GM12878 (cell line): ENCODE measurements around the gene THUMPD2. TPM values are rescaled to one million over a fixed set of nuclear protein-coding genes. Genes with fewer than 3 reads are reported as not detected.

Source experiments
- ATAC-seq: fragments of 200-7000 bp; cut with Tn5 transposase; 3 replicates; pipeline ENCODE4 v1.9.1; 2020; ENCODE audit warnings: mild to moderate bottlenecking, moderate library complexity
- BruUV-seq: library from RNA; stranded (reverse); fragments of 400-500 nt; replicated peaks from 2 replicates; lab custom pipeline; 2021; lab: Mats Ljungman, UMichigan
- CTCF ChIA-PET: fragments of 300-600 bp; sonication (Branson Sonifier 250); formaldehyde crosslinking; extraction: SDS; loops from one replicate; lab custom pipeline; 2021; ENCODE audit warnings: inconsistent platforms; lab: Yijun Ruan, JAX
- POLR2A ChIA-PET: fragments of 350-600 bp; formaldehyde crosslinking; extraction: SDS; loops from one replicate; lab custom pipeline; 2021; ENCODE audit warnings: inconsistent platforms; lab: Charles Lee
- RAD21 ChIA-PET: fragments of 300-600 bp; sonication (Branson Sonifier 250); formaldehyde crosslinking; loops from one replicate; lab custom pipeline; 2023; ENCODE audit warnings: antibody characterized with exemption; ENCODE audit not compliant: unreplicated experiment; lab: Charles Lee
- SMC1A ChIA-PET: fragments of 300-600 bp; sonication (Branson Sonifier 250); formaldehyde crosslinking; loops from one replicate; lab custom pipeline; 2023; ENCODE audit not compliant: unreplicated experiment, uncharacterized antibody; lab: Charles Lee
- DNase-seq: peaks from one replicate; pipeline ENCODE4 v3.0.0-alpha.2; 2011; ENCODE audit warnings: low read depth, low spot score
- FAIRE-seq: peaks from 3 replicates; lab custom pipeline; 2011; peaks lifted over from hg19 to GRCh38; lab: Jason Lieb, UNC
- H2AFZ ChIP-seq: 2 replicates; pipeline ENCODE4 v1.6.0; 2011; ENCODE audit warnings: low read depth, low read length, control low read depth; ENCODE audit not compliant: control insufficient read depth
- H3K27ac ChIP-seq: 2 replicates; pipeline ENCODE4 v1.5.1; 2011; ENCODE audit warnings: control low read depth; ENCODE audit not compliant: control insufficient read depth, insufficient read depth
- H3K27me3 ChIP-seq, 2 experiments: replicated peaks in 1 of 2; 2 replicates each; pipeline versions ENCODE4 v1.6.0 to v1.6.1; 2011; ENCODE audit warnings: low read length in 1 of 2; ENCODE audit not compliant: control insufficient read depth in 2 of 2, insufficient read depth in 2 of 2
- H3K36me3 ChIP-seq, 2 experiments: 2 replicates each; pipeline ENCODE4 v1.5.1; 2011; ENCODE audit warnings: low read length in 1 of 2; ENCODE audit not compliant: control insufficient read depth in 2 of 2, insufficient read depth in 2 of 2
- H3K4me1 ChIP-seq: 2 replicates; pipeline ENCODE4 v1.6.1; 2011; ENCODE audit warnings: mild to moderate bottlenecking, low read length, moderate library complexity, mixed read lengths; ENCODE audit not compliant: control insufficient read depth, insufficient read depth
- H3K4me2 ChIP-seq: 2 replicates; pipeline ENCODE4 v1.6.0; 2011; ENCODE audit warnings: control low read depth; ENCODE audit not compliant: control insufficient read depth, insufficient read depth
- H3K4me3 ChIP-seq: fragments of 200-600 bp; sonication (generic); 2 replicates; pipeline ENCODE4 v1.5.1; 2016
- H3K79me2 ChIP-seq: 2 replicates; pipeline ENCODE4 v1.6.0; 2011; ENCODE audit warnings: low read length; ENCODE audit not compliant: control insufficient read depth, insufficient read depth
- H3K9ac ChIP-seq: 2 replicates; pipeline ENCODE4 v1.8.0; 2011; ENCODE audit warnings: low read length, control low read depth, mixed read lengths; ENCODE audit not compliant: control insufficient read depth, insufficient read depth
- H3K9me3 ChIP-seq: replicated peaks from 3 replicates; pipeline ENCODE4 v1.5.1; 2011; ENCODE audit warnings: mild to moderate bottlenecking, low read length; ENCODE audit not compliant: control insufficient read depth, insufficient read depth
- H4K20me1 ChIP-seq: 2 replicates; pipeline ENCODE4 v1.6.0; 2011; ENCODE audit not compliant: control insufficient read depth, insufficient read depth
- ASH2L ChIP-seq: fragments of 300-600, 200-600 bp; sonication (generic); IDR thresholded peaks from 2 replicates; pipeline ENCODE4 v1.6.1; 2017; ENCODE audit warnings: low read depth, mild to moderate bottlenecking, borderline replicate concordance
- ATF7 ChIP-seq: fragments of 450-650 bp; IDR thresholded peaks from 2 replicates; pipeline ENCODE4 v1.6.1; 2016; ENCODE audit warnings: low read depth, mild to moderate bottlenecking
- CUX1 ChIP-seq: IDR thresholded peaks from 2 replicates; pipeline ENCODE4 v1.6.1; 2012; ENCODE audit warnings: improper control_type of control experiment, low read depth, low read length; ENCODE audit not compliant: insufficient replicate concordance
- FOS ChIP-seq: IDR thresholded peaks from 3 replicates; pipeline ENCODE4 v1.6.1; 2011; ENCODE audit warnings: borderline replicate concordance; ENCODE audit not compliant: insufficient read length; ENCODE audit errors: extremely low read depth
- PKNOX1 ChIP-seq: fragments of 450-650 bp; IDR thresholded peaks from 2 replicates; pipeline ENCODE4 v1.6.1; 2016; ENCODE audit warnings: mild to moderate bottlenecking
- RAD21 ChIP-seq: IDR thresholded peaks from 2 replicates; pipeline ENCODE4 v1.6.1; 2011; ENCODE audit warnings: mild to moderate bottlenecking, low read depth, low read length, moderate library complexity; ENCODE audit not compliant: insufficient read depth
- ZNF274 ChIP-seq: IDR thresholded peaks from one replicate; pipeline ENCODE4 v1.8.0; 2011; ENCODE audit not compliant: insufficient read length, insufficient read depth
- WGBS: methylation state at CpG from one replicate; pipeline ENCODE4 v1.1.6; 2016; ENCODE audit warnings: low lambda C conversion rate; ENCODE audit not compliant: insufficient replicate concordance, insufficient coverage; ENCODE audit errors: missing lambda C conversion rate; 5-methylcytosine and 5-hydroxymethylcytosine counted together
- in situ Hi-C: fragments of 300-500 bp; cut with MboI; formaldehyde crosslinking; loops from 9 replicates; pipeline ENCODE4 v1.14.3; 2018; ENCODE audit warnings: mixed read lengths
- intact Hi-C: fragments of 100-400 bp; cut with micrococcal nuclease; formaldehyde crosslinking; loops from one replicate; pipeline ENCODE4 v1.14.2; 2022; ENCODE audit not compliant: unreplicated experiment
- polyA plus RNA-seq, 11 experiments: library from polyadenylated mRNA; depleted of rRNA in 4 of 11; unstranded in 6 of 11; stranded (reverse) in 5 of 11; fragments of >200 nt; fragmentation: Nextera tagmentation in 4 of 11; fragmentation: Illumina TruSeq in 1 of 11; extraction: Ambion mirVana in 4 of 11; extraction: Trizol in 1 of 11; gene quantifications; 1 replicate in 1 of 11; 2 replicates in 10 of 11; pipeline versions ENCODE4 v1.2.1 to v1.2.3, GENCODE V29; 2011 to 2016; ENCODE audit warnings: inconsistent platforms in 2 of 11, missing spikeins in 2 of 11, low read depth in 1 of 11
- total RNA-seq, 4 experiments: library from RNA; depleted of rRNA in 3 of 4; stranded (reverse); fragments of >200 nt in 3 of 4; fragmentation: Illumina TruSeq in 1 of 4; extraction: Trizol in 1 of 4; gene quantifications; 2 replicates each; pipeline versions ENCODE4 v1.2.1 to v1.2.3, GENCODE V29; 2013 to 2021
- TF ChIP-seq, protein P1 (sequence below): IDR thresholded peaks from 2 replicates; pipeline ENCODE4 v1.6.1; 2012; ENCODE audit warnings: low read length, inconsistent platforms
- TF ChIP-seq, protein P2 (sequence below): IDR thresholded peaks from 2 replicates; pipeline ENCODE4 v1.6.1; 2011; ENCODE audit warnings: low read depth, low read length, improper control_type of control experiment, borderline replicate concordance
- TF ChIP-seq, protein P3 (sequence below): fragments of 450-650 bp; IDR thresholded peaks from 2 replicates; pipeline ENCODE4 v1.6.1; 2017; ENCODE audit warnings: mild to moderate bottlenecking

THUMPD2 gene
- total and polyA plus RNA-seq, 10 of the 15 experiments (the other 5 are each of a cell fraction or from before 2014, with no cell fraction given): 6.7 to 19.7 (median 13.8) TPM

DNA sequence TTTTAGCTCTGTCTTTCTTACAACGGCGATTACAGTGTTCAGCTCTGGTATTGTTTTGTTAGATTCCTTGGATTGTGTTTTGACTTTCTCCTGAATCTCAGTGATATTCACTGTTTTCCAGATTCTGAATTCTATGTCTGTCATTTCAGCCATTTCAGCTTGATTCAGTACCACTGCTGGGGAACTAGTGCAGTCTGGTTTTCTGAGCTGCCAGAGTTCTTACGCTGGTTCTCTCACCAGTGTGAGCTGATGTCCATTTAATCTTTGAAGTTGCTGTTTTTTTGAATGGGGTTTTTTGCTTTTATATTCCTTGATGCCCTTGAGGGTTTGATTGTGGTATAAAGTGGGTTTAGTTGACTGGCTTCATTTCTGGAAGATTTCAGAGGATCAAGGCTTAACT lies 37.4 kb upstream of the THUMPD2 start (continued):
- TF ChIP-seq, protein P1, sequence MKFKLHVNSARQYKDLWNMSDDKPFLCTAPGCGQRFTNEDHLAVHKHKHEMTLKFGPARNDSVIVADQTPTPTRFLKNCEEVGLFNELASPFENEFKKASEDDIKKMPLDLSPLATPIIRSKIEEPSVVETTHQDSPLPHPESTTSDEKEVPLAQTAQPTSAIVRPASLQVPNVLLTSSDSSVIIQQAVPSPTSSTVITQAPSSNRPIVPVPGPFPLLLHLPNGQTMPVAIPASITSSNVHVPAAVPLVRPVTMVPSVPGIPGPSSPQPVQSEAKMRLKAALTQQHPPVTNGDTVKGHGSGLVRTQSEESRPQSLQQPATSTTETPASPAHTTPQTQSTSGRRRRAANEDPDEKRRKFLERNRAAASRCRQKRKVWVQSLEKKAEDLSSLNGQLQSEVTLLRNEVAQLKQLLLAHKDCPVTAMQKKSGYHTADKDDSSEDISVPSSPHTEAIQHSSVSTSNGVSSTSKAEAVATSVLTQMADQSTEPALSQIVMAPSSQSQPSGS: no peak
- TF ChIP-seq, all 136 proteins: peak for 0

DNA sequence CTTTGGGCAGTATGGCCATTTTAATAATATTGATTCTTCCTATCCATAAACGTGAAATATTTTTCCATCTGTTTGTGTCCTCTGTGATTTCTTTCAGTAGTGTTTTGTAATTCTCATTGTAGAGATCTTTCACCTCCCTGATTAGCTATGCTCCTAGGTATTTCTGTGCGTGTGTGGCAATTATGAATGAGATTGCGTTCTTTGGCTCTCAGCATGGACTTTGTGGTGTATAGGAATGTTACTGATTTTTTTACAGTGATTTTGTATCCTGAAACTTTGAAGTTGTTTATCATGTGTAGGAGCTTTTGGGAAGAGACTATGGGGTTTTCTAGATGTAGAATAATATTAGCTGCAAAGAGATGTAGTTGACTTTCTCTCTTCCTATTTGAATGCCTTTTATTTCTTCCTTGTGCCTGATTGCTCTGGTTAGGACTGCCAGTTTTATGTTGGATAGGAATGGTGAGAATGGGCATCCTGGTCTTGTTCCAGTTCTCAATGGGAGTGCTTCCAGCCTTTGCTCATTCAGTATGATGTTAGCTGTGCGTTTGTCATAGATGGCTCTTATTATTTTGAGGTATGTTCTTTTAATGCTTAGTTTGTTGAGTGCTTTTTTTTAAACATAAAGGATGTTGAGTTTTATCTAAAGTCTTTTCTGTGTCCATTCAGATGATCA lies 27.0 kb upstream of the THUMPD2 start:
- no peak for FAIRE-seq
- 36% methylated on average over 4 of the region's 4 CpGs for WGBS
- Histone ChIP-seq H3K27ac (no peak overlapping the region), H4K20me1 (no peaks in the 10 kb centered on the region), H3K9me3 (no peaks in the 10 kb centered on the region; the same call in 2 of the 3 replicates), H2AFZ (no peak overlapping the region), H3K36me3 (no peaks in the 10 kb centered on the region), H3K27me3 (no peaks in the 10 kb centered on the region), H3K4me3 (no peak overlapping the region), H3K9ac (no peak overlapping the region), H3K79me2 (no peaks in the 10 kb centered on the region), H3K4me1 (no peaks in the 10 kb centered on the region), H3K4me2 (no peak overlapping the region)
- intact Hi-C loops: no loop called here
- POLR2A ChIA-PET: no interaction called here
- CTCF ChIA-PET: no interaction called here
- SMC1A ChIA-PET: no interaction called here
- in situ Hi-C loops: no loop called here
- DNase-seq: no peak
- no TSS peak for BruUV-seq
- RAD21 ChIA-PET: no interaction called here
- no peak for ATAC-seq
- TF ChIP-seq ATF7: no peak
- TF ChIP-seq, protein P2, sequence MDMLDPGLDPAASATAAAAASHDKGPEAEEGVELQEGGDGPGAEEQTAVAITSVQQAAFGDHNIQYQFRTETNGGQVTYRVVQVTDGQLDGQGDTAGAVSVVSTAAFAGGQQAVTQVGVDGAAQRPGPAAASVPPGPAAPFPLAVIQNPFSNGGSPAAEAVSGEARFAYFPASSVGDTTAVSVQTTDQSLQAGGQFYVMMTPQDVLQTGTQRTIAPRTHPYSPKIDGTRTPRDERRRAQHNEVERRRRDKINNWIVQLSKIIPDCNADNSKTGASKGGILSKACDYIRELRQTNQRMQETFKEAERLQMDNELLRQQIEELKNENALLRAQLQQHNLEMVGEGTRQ: no peak
- TF ChIP-seq RAD21: no peak
- no peak for TF ChIP-seq PKNOX1
- no peak for TF ChIP-seq ASH2L
- no peak for TF ChIP-seq FOS
- TF ChIP-seq, protein P3, sequence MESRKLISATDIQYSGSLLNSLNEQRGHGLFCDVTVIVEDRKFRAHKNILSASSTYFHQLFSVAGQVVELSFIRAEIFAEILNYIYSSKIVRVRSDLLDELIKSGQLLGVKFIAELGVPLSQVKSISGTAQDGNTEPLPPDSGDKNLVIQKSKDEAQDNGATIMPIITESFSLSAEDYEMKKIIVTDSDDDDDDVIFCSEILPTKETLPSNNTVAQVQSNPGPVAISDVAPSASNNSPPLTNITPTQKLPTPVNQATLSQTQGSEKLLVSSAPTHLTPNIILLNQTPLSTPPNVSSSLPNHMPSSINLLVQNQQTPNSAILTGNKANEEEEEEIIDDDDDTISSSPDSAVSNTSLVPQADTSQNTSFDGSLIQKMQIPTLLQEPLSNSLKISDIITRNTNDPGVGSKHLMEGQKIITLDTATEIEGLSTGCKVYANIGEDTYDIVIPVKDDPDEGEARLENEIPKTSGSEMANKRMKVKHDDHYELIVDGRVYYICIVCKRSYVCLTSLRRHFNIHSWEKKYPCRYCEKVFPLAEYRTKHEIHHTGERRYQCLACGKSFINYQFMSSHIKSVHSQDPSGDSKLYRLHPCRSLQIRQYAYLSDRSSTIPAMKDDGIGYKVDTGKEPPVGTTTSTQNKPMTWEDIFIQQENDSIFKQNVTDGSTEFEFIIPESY: no peak
- TF ChIP-seq CUX1: no peak
- no peak for TF ChIP-seq ZNF274
